Measurements from ENCODE around the gene NCOR2.

Gene NCOR2

GRCh38 chr12:124544311-124544970 lies 23.0 kb downstream of the NCOR2 start:
- DNase-seq (ENCODE audit: low read depth in 2 of 2) = no peak

GRCh38 chr12:124543590-124544310 lies 23.7 kb downstream of the NCOR2 start:
- no peak for DNase-seq (ENCODE audit: low read depth in 2 of 2)

GRCh38 chr12:124543052-124543589 lies 24.3 kb downstream of the NCOR2 start:
- no peak for DNase-seq (ENCODE audit: low read depth in 2 of 2)

GRCh38 chr12:124542021-124542949 lies 25.1 kb downstream of the NCOR2 start:
- DNase-seq (ENCODE audit: low read depth in 2 of 2) = no peak

GRCh38 chr12:124541322-124541721 lies 26.1 kb downstream of the NCOR2 start:
- DNase-seq (ENCODE audit: low read depth in 2 of 2) = no peak

GRCh38 chr12:124539084-124540041 lies 28.0 kb downstream of the NCOR2 start:
- no peak for DNase-seq (ENCODE audit: low read depth in 2 of 2)

GRCh38 chr12:124538194-124539082 lies 29.0 kb downstream of the NCOR2 start:
- no peak for DNase-seq (ENCODE audit: low read depth in 2 of 2)

GRCh38 chr12:124537525-124538193 lies 29.8 kb downstream of the NCOR2 start:
- DNase-seq (ENCODE audit: low read depth in 2 of 2) = no peak

GRCh38 chr12:124536641-124537040 lies 30.8 kb downstream of the NCOR2 start:
- no peak for DNase-seq (ENCODE audit: low read depth in 2 of 2)

GRCh38 chr12:124534776-124535740 lies 32.4 kb downstream of the NCOR2 start:
- no peak for DNase-seq (ENCODE audit: low read depth in 2 of 2)

- no peak for DNase-seq (ENCODE audit: low read depth in 2 of 2)
Measured at GRCh38 chr12:124533456-124533855, 34.0 kb downstream of the NCOR2 start.

- DNase-seq (ENCODE audit: low read depth in 2 of 2) = no peak
Measured at GRCh38 chr12:124532967-124533366, 34.4 kb downstream of the NCOR2 start.

GRCh38 chr12:124532331-124532750 lies 35.1 kb downstream of the NCOR2 start:
- DNase-seq (ENCODE audit: low read depth in 2 of 2) = no peak

- DNase-seq (ENCODE audit: low read depth in 2 of 2) = no peak
Measured at GRCh38 chr12:124531906-124532305, 35.5 kb downstream of the NCOR2 start.

GRCh38 chr12:124531281-124531745 lies 36.1 kb downstream of the NCOR2 start:
- DNase-seq (ENCODE audit: low read depth in 2 of 2) = no peak

- no peak for DNase-seq (ENCODE audit: low read depth in 2 of 2)
Measured at GRCh38 chr12:124530637-124531263, 36.7 kb downstream of the NCOR2 start.

- no peak for DNase-seq (ENCODE audit: low read depth in 2 of 2)
Measured at GRCh38 chr12:124529565-124530276, 37.7 kb downstream of the NCOR2 start.
